Heart right ventricle (tissue), 16 donors: Measurements from ENCODE around the gene NAA30. TPM values are rescaled to one million over a fixed set of nuclear protein-coding genes. Genes with fewer than 3 reads are reported as not detected.

Experiments
- ATAC-seq, 8 donors: fragments of 200-7000 bp; cut with Tn5 transposase; one replicate each; pipeline ENCODE4 v1.9.1; 2020; ENCODE audit warnings: mild to moderate bottlenecking in 8 of 8, moderate library complexity in 8 of 8, moderate number of reproducible peaks in 1 of 8
- DNase-seq, 2 donors: peaks; one replicate each; pipeline ENCODE4 v3.0.0-alpha.2; 2020
- H3K27ac ChIP-seq, 10 donors: fragments of 200-600 bp; sonication (generic) in 2 of 10; one replicate each; pipeline versions ENCODE4 v1.5.0 to v1.8.0; 2020 to 2022; ENCODE audit warnings: mild to moderate bottlenecking in 3 of 10
- H3K27me3 ChIP-seq, 7 donors: fragments of 200-600 bp; one replicate each; pipeline ENCODE4 v1.8.0; 2021 to 2022; ENCODE audit warnings: mild to moderate bottlenecking in 2 of 7
- H3K36me3 ChIP-seq, 9 donors: fragments of 200-600 bp; sonication (generic) in 1 of 9; one replicate each; pipeline versions ENCODE4 v1.5.0 to v1.8.0; 2020 to 2022; ENCODE audit warnings: mild to moderate bottlenecking in 2 of 9
- H3K4me1 ChIP-seq, 9 donors: fragments of 200-600 bp; sonication (generic) in 1 of 9; one replicate each; pipeline versions ENCODE4 v1.5.0 to v1.8.0; 2020 to 2022; ENCODE audit warnings: mild to moderate bottlenecking in 4 of 9
- H3K4me3 ChIP-seq, 10 donors: fragments of 200-600 bp; sonication (generic) in 2 of 10; one replicate each; pipeline versions ENCODE4 v1.5.0 to v1.8.0; 2020 to 2022; ENCODE audit warnings: mild to moderate bottlenecking in 7 of 10, moderate library complexity in 2 of 10
- H3K9me3 ChIP-seq, 11 donors: fragments of 200-600 bp in 10 of 11; sonication (generic) in 2 of 11; one replicate each; pipeline versions ENCODE4 v1.5.0 to v1.8.0; 2013 to 2022; ENCODE audit warnings: mild to moderate bottlenecking in 2 of 11, control low read depth in 1 of 11, moderate library complexity in 1 of 11
- CTCF ChIP-seq, 9 donors: fragments of 200-600 bp; sonication (generic) in 2 of 9; IDR thresholded peaks; one replicate each; pipeline versions ENCODE4 v1.5.0 to v1.8.0; 2021 to 2022; ENCODE audit warnings: antibody characterized with exemption in 9 of 9, mild to moderate bottlenecking in 5 of 9, moderate library complexity in 1 of 9
- WGBS, 2 donors: extraction: QIAGEN DNeasy Blood & Tissue Kit; methylation state at CpG; one replicate each; pipeline ENCODE4 v1.1.7; 2013; ENCODE audit warnings: inconsistent platforms in 1 of 2; 5-methylcytosine and 5-hydroxymethylcytosine counted together
- intact Hi-C, 10 donors: fragments of 100-400 bp; cut with DNase I; formaldehyde crosslinking; loops; one replicate each; pipeline versions ENCODE4 v1.11.1 to v1.14.2; 2022
- polyA plus RNA-seq, 2 donors: library from polyadenylated mRNA; stranded (reverse); fragments of 200-250 nt; gene quantifications; one replicate each; pipeline ENCODE4 v1.2.3, GENCODE V29; 2013
- total RNA-seq, 10 donors: library from RNA; stranded (reverse); fragmentation: NEBNext Ultra II Directional in 3 of 10; extraction: Animal tissue kit (Norgen Biotek cat#: 25700) in 3 of 10; gene quantifications; one replicate each; pipeline versions ENCODE4 v1.2.1 to v1.2.4, GENCODE V29; 2021 to 2023
- donor health status: Arrhythmogenic right ventricular cardiomyopathy.
- donor health status: ischemic (EF 13 %, LVEDD 7.1; RV severe dilation, severe dysfunction).
- donor health status: healthy with polysubstance abuse.
- donor health status: DM: no; HTN: yes; CAD: no.
- donor health status: DM: no; HTN: no; CAD: no.
- donor health status: ischemic (EF 25% LVEDD 6.9; RV normal size, moderate dysfunction).
- donor health status: ischemic (EF 25% LVEDD 5.7; RV mildly dilated, moderate dysfunction).
- donor health status: healthy.
- donor health status: DM: yes; HTN: yes; CAD: no.
- donor health status: Ischemic cardiomyopathy.
- donor health status: ischemic (EF 35%, LVEDD 5.7; RV mildly dilated, moderate dysfunction).
- donor health status: nonischemic (EF 11% LVEDD 7.7; RV severe dilation, severe dysfunction).
- donor health status: DM: yes; HTN: yes; CAD: no.
- donor health status: PGD.
- donor health status: ischemic (EF 29% LVEDD 5.4; RV normal size, mild dysfunction).
- donor health status: nonischemic (EF 23%, LVEDD 6.1; RV moderate dilation, normal function).

The NAA30 gene
- total and polyA plus RNA-seq, 12 donors = 2.8 to 30.7 (median 26.3) TPM

DNA sequence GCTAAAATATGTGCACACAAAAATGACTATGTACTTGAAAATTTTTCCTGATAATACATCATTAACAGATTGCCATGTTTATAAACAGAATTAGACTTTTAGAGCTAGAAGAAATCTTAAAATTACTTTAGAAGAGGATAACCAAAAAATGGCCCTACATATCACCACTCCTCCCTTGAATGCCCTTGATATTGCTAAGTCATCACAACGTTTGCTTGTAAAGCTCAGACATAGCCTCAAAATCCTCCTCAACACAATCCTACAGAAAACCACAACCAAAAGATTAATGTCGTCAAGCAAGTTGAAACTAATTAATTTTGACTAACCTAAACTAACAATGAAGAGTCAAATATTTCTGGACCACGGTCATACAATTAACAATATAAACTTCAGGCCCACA is 19.4 kb upstream of the NAA30 start:
- no peak for TF ChIP-seq CTCF (IDR thresholded peaks at IDR 0.05)
- intact Hi-C loops = no loop called here
- WGBS, 2 donors = 51 to 56% methylated on average over 3 of the region's 3 CpGs
- ATAC-seq = no peak
- peaks cover 0 to 13% (median 0%) of the 10 kb centered on the region in 11 donors for H3K9me3 ChIP-seq
- H3K27me3 ChIP-seq = no peaks in the 10 kb centered on the region
- no peak for DNase-seq
- H3K4me3 ChIP-seq = no peak overlapping the region
- H3K4me1 ChIP-seq = no peaks in the 10 kb centered on the region
- no peak overlapping the region for H3K27ac ChIP-seq
- H3K36me3 ChIP-seq = no peaks in the 10 kb centered on the region

DNA sequence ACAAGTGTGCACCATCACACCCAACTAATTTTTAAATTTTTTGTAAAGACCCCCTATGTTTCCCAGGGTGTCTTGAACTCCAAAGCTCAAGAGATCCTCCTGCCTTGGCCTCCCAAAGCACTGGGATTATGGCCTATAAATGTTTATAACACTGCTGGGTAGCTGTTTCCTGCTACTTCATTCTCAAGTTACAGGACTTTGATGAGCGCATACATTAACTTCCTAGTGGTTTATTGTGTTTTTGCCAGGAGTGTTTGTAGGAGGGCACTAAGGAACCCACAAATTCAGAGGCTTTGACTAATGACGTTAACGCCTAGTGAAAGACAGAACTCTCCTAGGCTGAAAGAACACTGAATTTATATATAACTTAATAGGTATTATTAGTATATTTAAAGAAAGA is 15.2 kb upstream of the NAA30 start:
- 73 to 74% methylated on average over 3 of the region's 3 CpGs for WGBS, 2 donors
- intact Hi-C loops = no loop called here
- Histone ChIP-seq H3K9me3 (peaks cover 0 to 3% (median 0%) of the 10 kb centered on the region in 11 donors), H3K4me3 (no peak overlapping the region), H3K27ac (no peak overlapping the region), H3K27me3 (no peaks in the 10 kb centered on the region), H3K4me1 (no peaks in the 10 kb centered on the region), H3K36me3 (no peaks in the 10 kb centered on the region)
- ATAC-seq (no peak), DNase-seq (no peak)
- TF ChIP-seq CTCF (IDR thresholded peaks at IDR 0.05) = no peak

GRCh38 chr14:57378661-57379060 is 11.7 kb upstream of the NAA30 start:
- intact Hi-C loops = no loop called here
- no peak overlapping the region for H3K4me3 ChIP-seq

DNA sequence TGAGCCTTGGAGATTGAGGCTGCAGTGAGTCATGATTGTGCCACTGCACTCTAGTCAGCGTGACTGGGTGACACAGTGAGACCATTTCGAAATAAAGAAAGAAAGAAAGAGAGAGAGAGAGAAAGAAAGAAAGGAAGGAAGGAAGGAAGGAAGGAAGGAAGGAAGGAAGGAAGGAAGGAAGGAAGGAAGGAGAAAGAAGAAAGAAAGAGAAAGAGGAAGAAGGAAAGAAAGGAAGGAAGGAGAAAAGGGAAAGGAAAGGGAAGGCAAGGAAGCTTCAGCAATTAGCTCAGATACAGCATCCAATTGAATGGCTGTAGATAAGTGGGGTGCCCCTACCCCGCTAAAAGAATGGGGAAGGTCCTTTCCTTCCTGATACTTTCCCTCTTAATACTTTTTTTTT is 9.5 kb upstream of the NAA30 start:
- H3K27me3 ChIP-seq = no peaks in the 10 kb centered on the region
- intact Hi-C loops = loop anchor here in 1 of 10 donors (10.0 kb wide), 1 partner anchor 106 kb away; no protein-coding TSS in a partner anchor

More at GRCh38 chr14:57378661-57379060, 11.7 kb upstream of the NAA30 start:
- no peak for ATAC-seq
- no peaks in the 10 kb centered on the region for H3K27me3 ChIP-seq
- no peaks in the 10 kb centered on the region for H3K9me3 ChIP-seq
- peaks cover 0 to 7% (median 0%) of the 10 kb centered on the region in 9 donors for H3K4me1 ChIP-seq
- DNase-seq = no peak
- no peak for TF ChIP-seq CTCF (IDR thresholded peaks at IDR 0.05)
- no peak overlapping the region for H3K27ac ChIP-seq
- H3K36me3 ChIP-seq = no peaks in the 10 kb centered on the region

More for the DNA sequence above, 9.5 kb upstream of the NAA30 start:
- Histone ChIP-seq H3K27ac (no peak overlapping the region), H3K9me3 (no peaks in the 10 kb centered on the region), H3K4me1 (peaks cover 0 to 7% (median 0%) of the 10 kb centered on the region in 9 donors), H3K36me3 (no peaks in the 10 kb centered on the region), H3K4me3 (no peak overlapping the region)
- no peak for DNase-seq
- no peak for ATAC-seq
- 82 to 83% methylated on average over 3 of the region's 3 CpGs for WGBS, 2 donors
- TF ChIP-seq CTCF (IDR thresholded peaks at IDR 0.05) = no peak
